Esophagus squamous epithelium (tissue), 5 donors: ENCODE results near the gene RNF169. TPM values are rescaled to one million over a fixed set of nuclear protein-coding genes. Genes with fewer than 3 reads are reported as not detected.

Source experiments
- DNase-seq: peaks from one replicate; lab custom pipeline; 2025; lab: John Stamatoyannopoulos, UW
- H3K27ac ChIP-seq, 4 donors: fragments of 200-600 bp; sonication (generic); one replicate each; pipeline ENCODE4 v1.5.1; 2016 to 2019; ENCODE audit warnings: mild to moderate bottlenecking in 1 of 4
- H3K27me3 ChIP-seq, 4 donors: fragments of 200-600 bp; sonication (generic); 1 replicate in 3 of 4; 2 replicates in 1 of 4; pipeline versions ENCODE4 v1.5.1 to v1.6.0; 2017 to 2021; ENCODE audit warnings: antibody characterized with exemption in 1 of 4
- H3K36me3 ChIP-seq, 3 donors: fragments of 200-600 bp; sonication (generic); one replicate each; pipeline ENCODE4 v1.5.1; 2016 to 2019
- H3K4me1 ChIP-seq, 3 donors: fragments of 200-600 bp; sonication (generic); one replicate each; pipeline ENCODE4 v1.5.1; 2017 to 2019
- H3K4me3 ChIP-seq, 4 donors: fragments of 200-600 bp; sonication (generic); 1 replicate in 3 of 4; 2 replicates in 1 of 4; pipeline ENCODE4 v1.5.1; 2016 to 2019; ENCODE audit warnings: mild to moderate bottlenecking in 2 of 4, moderate library complexity in 1 of 4
- H3K9me3 ChIP-seq, 3 donors: fragments of 200-600 bp; sonication (generic); one replicate each; pipeline ENCODE4 v1.5.1; 2016 to 2019
- CTCF ChIP-seq, 6 experiments: fragments of 450-650 bp in 4 of 6; fragments of 200-600 bp in 2 of 6; sonication (generic) in 2 of 6; IDR thresholded peaks; one replicate each; pipeline ENCODE4 v1.5.1; 2016 to 2019; ENCODE audit warnings: antibody characterized with exemption in 6 of 6, mild to moderate bottlenecking in 4 of 6, moderate library complexity in 4 of 6
- POLR2A ChIP-seq, 4 donors: fragments of 450-650 bp; IDR thresholded peaks; one replicate each; pipeline ENCODE4 v1.6.1; 2017; ENCODE audit warnings: antibody characterized with exemption in 4 of 4, mild to moderate bottlenecking in 4 of 4, moderate library complexity in 3 of 4
- WGBS, 2 donors: methylation state at CpG; one replicate each; pipeline ENCODE4 v1.1.5; 2018; 5-methylcytosine and 5-hydroxymethylcytosine counted together
- intact Hi-C: fragments of 100-400 bp; cut with DNase I; formaldehyde crosslinking; loops from one replicate; pipeline ENCODE4 v1.15.0; 2022
- total RNA-seq, 4 donors: library from RNA; depleted of rRNA; stranded (reverse); fragments of >200 nt; gene quantifications; one replicate each; pipeline ENCODE4 v1.1.0, GENCODE V29; 2016
- donor health status: DM: yes; HTN: yes; CAD: no.

Gene RNF169
- total RNA-seq, 4 donors from 2014 or later, result 18.0 to 23.3 (median 19.2) TPM

GRCh38 chr11:74783241-74783871, 34.7 kb downstream of the RNF169 start:
- no peak overlapping the region for H3K4me3 ChIP-seq
- no peaks in the 10 kb centered on the region for H3K9me3 ChIP-seq
- TF ChIP-seq CTCF (IDR thresholded peaks at IDR 0.05), result no peak
- no peak for TF ChIP-seq POLR2A (IDR thresholded peaks at IDR 0.05)
- H3K4me1 ChIP-seq, result peaks cover 10 to 52% (median 25%) of the 10 kb centered on the region in 3 donors
- no peaks in the 10 kb centered on the region for H3K36me3 ChIP-seq
- H3K27ac ChIP-seq, result peak overlapping the region; percentile 28 to 45 (median 36)
- no peak for DNase-seq
- WGBS, 2 donors, result 35 to 40% methylated on average over 2 of the region's 2 CpGs
- no peaks in the 10 kb centered on the region for H3K27me3 ChIP-seq
- intact Hi-C loops, result no loop called here

- no peaks in the 10 kb centered on the region for H3K27me3 ChIP-seq
- peaks cover 10 to 49% (median 25%) of the 10 kb centered on the region in 3 donors for H3K4me1 ChIP-seq
- H3K4me3 ChIP-seq, result no peak overlapping the region
- intact Hi-C loops, result no loop called here
- peak overlapping the region in 3 of 4 donors; percentile 28 to 35 (median 33) for H3K27ac ChIP-seq
- no peak for DNase-seq
- TF ChIP-seq POLR2A (IDR thresholded peaks at IDR 0.05), result no peak
- TF ChIP-seq CTCF (IDR thresholded peaks at IDR 0.05), result no peak
- peaks cover 0 to under 1% (median 0%) of the 10 kb centered on the region in 3 donors for H3K36me3 ChIP-seq
- no peaks in the 10 kb centered on the region for H3K9me3 ChIP-seq
- 64 to 74% methylated on average over 5 of the region's 5 CpGs for WGBS, 2 donors
Observed at GRCh38 chr11:74784234-74784633, 35.6 kb downstream of the RNF169 start.

- H3K27ac ChIP-seq, result peak overlapping the region in 2 of 4 donors; percentile 28 to 33
- H3K9me3 ChIP-seq, result no peaks in the 10 kb centered on the region
- H3K36me3 ChIP-seq, result peaks cover 0 to 6% (median 1%) of the 10 kb centered on the region in 3 donors
- TF ChIP-seq POLR2A (IDR thresholded peaks at IDR 0.05), result no peak
- no peak for TF ChIP-seq CTCF (IDR thresholded peaks at IDR 0.05)
- H3K4me3 ChIP-seq, result no peak overlapping the region
- H3K27me3 ChIP-seq, result no peaks in the 10 kb centered on the region
- peaks cover 10 to 47% (median 25%) of the 10 kb centered on the region in 3 donors for H3K4me1 ChIP-seq
- intact Hi-C loops, result no loop called here
- WGBS, 2 donors, result 80 to 89% methylated on average over 4 of the region's 4 CpGs
- DNase-seq, result no peak
Observed at GRCh38 chr11:74784726-74785125, 36.1 kb downstream of the RNF169 start.

DNA sequence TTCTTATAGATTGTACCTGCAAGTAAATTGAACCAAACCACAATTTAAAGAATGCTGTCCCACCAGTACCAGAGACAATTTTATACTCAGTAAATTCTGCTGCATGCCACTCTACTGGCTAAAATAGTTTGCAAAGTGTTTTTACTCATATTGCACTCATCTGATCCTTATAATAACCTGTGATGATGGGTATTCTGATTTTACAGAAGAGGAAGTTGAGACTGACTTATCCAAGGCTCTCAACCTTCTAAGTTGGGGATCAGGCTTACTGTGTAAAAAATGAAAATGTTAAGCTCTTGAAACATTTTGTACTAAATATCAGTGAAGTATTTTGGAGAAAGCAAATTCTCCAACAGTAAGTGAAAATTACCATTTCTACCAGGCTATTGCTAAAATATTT, 37.9 kb downstream of the RNF169 start:
- Histone ChIP-seq H3K27ac (no peak overlapping the region), H3K9me3 (no peaks in the 10 kb centered on the region), H3K4me3 (no peak overlapping the region), H3K36me3 (peaks cover 0 to 24% (median 18%) of the 10 kb centered on the region in 3 donors), H3K27me3 (no peaks in the 10 kb centered on the region), H3K4me1 (peaks cover 10 to 33% (median 22%) of the 10 kb centered on the region in 3 donors)
- no peak for TF ChIP-seq POLR2A (IDR thresholded peaks at IDR 0.05)
- no peak for TF ChIP-seq CTCF (IDR thresholded peaks at IDR 0.05)
- DNase-seq, result no peak
- intact Hi-C loops, result no loop called here

GRCh38 chr11:74791333-74792100, 42.9 kb downstream of the RNF169 start:
- H3K27me3 ChIP-seq, result no peaks in the 10 kb centered on the region
- H3K27ac ChIP-seq, result no peak overlapping the region
- H3K4me3 ChIP-seq, result no peak overlapping the region
- WGBS, 2 donors, result 77 to 100% methylated on average over 4 to 5 of the region's 9 CpGs
- TF ChIP-seq POLR2A (IDR thresholded peaks at IDR 0.05), result no peak
- no peaks in the 10 kb centered on the region for H3K9me3 ChIP-seq
- peaks cover 0 to 69% (median 19%) of the 10 kb centered on the region in 3 donors for H3K36me3 ChIP-seq
- no peaks in the 10 kb centered on the region for H3K4me1 ChIP-seq
- intact Hi-C loops, result no loop called here
- no peak for DNase-seq
